HEK293T (cell line): Measurements from ENCODE around the gene PDXP.

Experiments used
- CTCF ChIA-PET: fragments of 350-600 bp; formaldehyde crosslinking; extraction: SDS; loops from one replicate; lab custom pipeline; 2021; ENCODE audit warnings: antibody characterized with exemption, inconsistent platforms; lab: Yijun Ruan, JAX
- POLR2A ChIA-PET: fragments of 350-600 bp; formaldehyde crosslinking; extraction: SDS; loops from one replicate; lab custom pipeline; 2020; ENCODE audit warnings: antibody characterized with exemption, inconsistent platforms; lab: Yijun Ruan, JAX
- DNase-seq: peaks from one replicate; pipeline ENCODE4 v3.0.0; 2012; ENCODE audit warnings: mixed read lengths; ENCODE audit errors: extremely low spot score
- ARNT ChIP-seq: fragments of 450-650 bp; IDR thresholded peaks from 2 replicates; pipeline ENCODE4 v1.6.1; 2017; ENCODE audit warnings: mild to moderate bottlenecking
- BHLHE40 ChIP-seq: fragments of 450-650 bp; IDR thresholded peaks from 2 replicates; pipeline ENCODE4 v1.6.1; 2016; ENCODE audit warnings: mild to moderate bottlenecking, moderate library complexity, borderline replicate concordance
- CTBP1 ChIP-seq: fragments of 450-650 bp; IDR thresholded peaks from 2 replicates; pipeline ENCODE4 v1.6.1; 2016; ENCODE audit warnings: borderline replicate concordance
- ELF4 ChIP-seq: fragments of 450-650 bp; IDR thresholded peaks from 2 replicates; pipeline ENCODE4 v1.6.1; 2017; ENCODE audit warnings: antibody characterized with exemption
- FOXA1 ChIP-seq: fragments of 450-650 bp; IDR thresholded peaks from 2 replicates; pipeline ENCODE4 v1.6.1; 2016; ENCODE audit warnings: mild to moderate bottlenecking
- FOXK2 ChIP-seq: fragments of 450-650 bp; IDR thresholded peaks from 2 replicates; pipeline ENCODE4 v1.6.1; 2016; ENCODE audit warnings: mild to moderate bottlenecking
- FOXM1 ChIP-seq: fragments of 450-650 bp; IDR thresholded peaks from 2 replicates; pipeline ENCODE4 v1.6.1; 2017; ENCODE audit warnings: mild to moderate bottlenecking, borderline replicate concordance
- HDGF ChIP-seq: fragments of 450-650 bp; IDR thresholded peaks from 2 replicates; pipeline ENCODE4 v1.6.1; 2017; ENCODE audit warnings: antibody characterized with exemption, borderline replicate concordance
- L3MBTL2 ChIP-seq: fragments of 450-650 bp; conservative IDR thresholded peaks from 2 replicates; pipeline ENCODE4 v1.6.1; 2016; ENCODE audit warnings: mild to moderate bottlenecking
- LEF1 ChIP-seq: fragments of 450-650 bp; IDR thresholded peaks from 2 replicates; pipeline ENCODE4 v1.6.1; 2017; ENCODE audit warnings: mild to moderate bottlenecking, borderline replicate concordance
- NFRKB ChIP-seq: fragments of 450-650 bp; IDR thresholded peaks from 2 replicates; pipeline ENCODE4 v1.6.1; 2016; ENCODE audit warnings: mild to moderate bottlenecking, moderate library complexity
- PKNOX1 ChIP-seq: fragments of 450-650 bp; IDR thresholded peaks from 2 replicates; pipeline ENCODE4 v1.6.1; 2016
- SP1 ChIP-seq: fragments of 450-650 bp; IDR thresholded peaks from 2 replicates; pipeline ENCODE4 v1.6.1; 2017
- SUZ12 ChIP-seq: fragments of 450-650 bp; IDR thresholded peaks from 2 replicates; pipeline ENCODE4 v1.6.1; 2016; ENCODE audit warnings: mild to moderate bottlenecking
- TARDBP ChIP-seq: fragments of 450-650 bp; IDR thresholded peaks from 2 replicates; pipeline ENCODE4 v1.6.1; 2016
- ZNF384 ChIP-seq: fragments of 450-650 bp; IDR thresholded peaks from 2 replicates; pipeline ENCODE4 v1.6.1; 2016

The PDXP gene

GRCh38 chr22:37638391-37639069, 20.0 kb upstream of the PDXP start:
- no peak for DNase-seq
- POLR2A ChIA-PET: interaction anchor here (1.1 to 7.9 kb wide), 4 partner anchors 10 to 30 kb away, joined by 3 to 58 read pairs (median 10); partner anchors contain the start of genes GGA1 and PDXP
- TF ChIP-seq ZNF384: no peak
- TF ChIP-seq SUZ12: no peak
- no peak for TF ChIP-seq ARNT
- TF ChIP-seq LEF1: no peak
- no peak for TF ChIP-seq NFRKB
- TF ChIP-seq SP1: no peak
- no peak for TF ChIP-seq BHLHE40
- no peak for TF ChIP-seq TARDBP
- no peak for TF ChIP-seq ELF4
- no peak for TF ChIP-seq HDGF
- CTCF ChIA-PET: interaction anchor here (1.5 kb wide), 1 partner anchor 23 kb away, joined by 3 read pairs; no protein-coding TSS in a partner anchor

GRCh38 chr22:37639070-37639760, 19.3 kb upstream of the PDXP start, which contains the start of gene SH3BP1:
TSS of gene SH3BP1 (plus strand) at chr22:37639669. CDS start at chr22:37639788, 119 bp downstream.
- ChIA-PET POLR2A (interaction anchor here (1.4 to 2.3 kb wide), 2 partner anchors 20 to 31 kb away, joined by 5 to 15 read pairs; partner anchors contain the start of genes GGA1 and PDXP), CTCF (no interaction called here)
- TF ChIP-seq BHLHE40: no peak
- TF ChIP-seq ARNT: no peak
- TF ChIP-seq SP1: no peak
- TF ChIP-seq ELF4: no peak
- TF ChIP-seq FOXK2: no peak
- TF ChIP-seq HDGF: no peak
- peak; percentile 70 for DNase-seq

- TF ChIP-seq FOXA1: no peak
- no peak for TF ChIP-seq SP1
- TF ChIP-seq FOXM1: no peak
- TF ChIP-seq ELF4: no peak
- no peak for TF ChIP-seq TARDBP
- no peak for TF ChIP-seq LEF1
- no peak for TF ChIP-seq FOXK2
- TF ChIP-seq L3MBTL2: no peak
- no peak for TF ChIP-seq ZNF384
- no peak for TF ChIP-seq ARNT
- no peak for TF ChIP-seq CTBP1
- TF ChIP-seq HDGF: no peak
- TF ChIP-seq PKNOX1: no peak
- no peak for TF ChIP-seq NFRKB
- TF ChIP-seq BHLHE40: no peak
- no peak for TF ChIP-seq SUZ12
- CTCF ChIA-PET: no interaction called here
- POLR2A ChIA-PET: interaction anchor here (1.0 to 1.7 kb wide), 4 partner anchors 19 to 165 kb away, joined by 3 to 5 read pairs (median 4); partner anchors contain the start of genes NOL12 and PDXP
- DNase-seq: no peak
Measured at GRCh38 chr22:37639771-37640590, 18.5 kb upstream of the PDXP start.

GRCh38 chr22:37640591-37641560, 17.6 kb upstream of the PDXP start:
- POLR2A ChIA-PET: interaction anchor here (1.0 to 5.2 kb wide), 7 partner anchors 8 to 164 kb away, joined by 3 to 69 read pairs (median 4); partner anchors contain the start of genes NOL12 and PDXP
- DNase-seq: no peak
- TF ChIP-seq FOXA1 (no peak), SP1 (no peak), ZNF384 (no peak), ELF4 (no peak)
- CTCF ChIA-PET: interaction anchor here (3.0 to 3.2 kb wide), 3 partner anchors 8 to 93 kb away, joined by 9 to 41 read pairs (median 30); no protein-coding TSS in a partner anchor

- DNase-seq: no peak
- ChIA-PET POLR2A (interaction anchor here (1.1 to 5.2 kb wide), 5 partner anchors 9 to 164 kb away, joined by 3 to 69 read pairs (median 4); partner anchors contain the start of gene PDXP), CTCF (interaction anchor here (1.0 to 3.2 kb wide), 6 partner anchors 9 to 102 kb away, joined by 3 to 41 read pairs (median 20); partner anchors contain the start of gene PDXP)
- no peak for TF ChIP-seq HDGF
- TF ChIP-seq LEF1: no peak
Measured at GRCh38 chr22:37641561-37641949, 17.0 kb upstream of the PDXP start.
